UCSD-AML1 (cell line): ENCODE measurements around the gene PTPRS.

ENCODE experiments used
- DNase-seq: peaks from one replicate; lab custom pipeline; 2025; ENCODE audit not compliant: unreplicated experiment; lab: John Stamatoyannopoulos, UW

The PTPRS gene

DNA sequence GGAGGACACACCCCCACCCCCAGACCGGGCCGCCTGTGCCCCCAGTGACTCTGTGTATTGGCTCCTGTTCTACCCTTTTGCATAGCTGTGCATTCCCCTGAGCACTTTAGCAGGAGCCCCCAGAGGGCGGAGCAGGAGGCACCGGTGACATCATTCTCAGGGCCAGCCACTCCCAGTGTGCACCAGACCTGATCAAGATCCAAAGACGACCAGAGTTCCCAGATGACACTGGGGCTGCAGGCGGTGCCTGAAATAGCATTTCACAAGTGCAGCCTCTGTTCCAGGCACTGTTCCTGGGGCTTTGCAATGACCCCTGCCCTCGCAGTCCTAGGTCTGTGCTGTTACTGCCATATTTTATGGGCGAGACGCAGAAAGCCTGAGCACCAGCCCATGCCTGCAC lies 14.5 kb upstream of the PTPRS start:
- DNase-seq: no peak

DNA sequence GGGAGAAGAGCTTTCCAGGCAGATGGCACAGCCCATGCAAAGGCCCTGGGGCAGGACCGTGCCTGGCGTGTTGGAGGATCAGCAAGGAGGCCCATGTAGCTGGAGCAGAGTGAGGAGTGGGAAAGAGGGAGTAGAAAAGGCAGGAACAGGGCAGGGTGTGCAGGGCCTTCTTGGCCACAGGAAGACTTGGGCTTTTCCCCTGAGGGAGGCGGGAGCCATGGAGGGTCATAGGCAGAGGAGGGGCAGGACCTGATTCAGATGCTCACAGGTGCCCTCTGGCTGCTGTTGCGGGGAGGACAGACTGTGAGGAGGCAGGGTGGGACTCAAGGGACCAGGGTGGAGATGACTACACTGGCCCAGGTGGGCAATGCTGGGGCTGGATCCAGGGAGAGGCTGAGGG lies 13.8 kb upstream of the PTPRS start:
- DNase-seq: no peak

DNA sequence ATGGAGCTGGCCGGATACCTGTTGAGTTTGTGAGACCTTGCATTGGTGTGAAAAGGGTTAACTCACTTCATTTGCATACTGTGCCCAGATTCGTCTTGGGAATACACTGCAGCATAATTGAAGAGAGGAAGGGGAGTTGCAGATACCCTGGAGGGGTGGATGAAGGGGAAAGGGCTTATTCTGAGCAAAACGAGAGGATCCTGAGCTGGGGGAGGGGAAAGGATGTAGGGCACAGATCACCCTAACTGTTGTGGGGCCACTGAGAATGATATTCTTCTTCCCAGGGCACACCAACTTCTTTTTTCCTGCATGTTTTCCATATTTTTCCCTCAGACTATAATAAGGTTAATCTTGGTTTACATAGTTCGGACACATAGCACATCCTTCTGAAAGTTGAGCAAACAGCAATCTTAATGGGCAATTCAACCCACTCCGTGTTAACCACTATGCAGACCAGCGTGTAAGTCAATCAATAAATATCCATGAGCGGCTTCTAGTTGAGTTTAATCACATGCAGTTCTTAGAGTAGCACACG lies 11.7 kb upstream of the PTPRS start:
- no peak for DNase-seq

DNA sequence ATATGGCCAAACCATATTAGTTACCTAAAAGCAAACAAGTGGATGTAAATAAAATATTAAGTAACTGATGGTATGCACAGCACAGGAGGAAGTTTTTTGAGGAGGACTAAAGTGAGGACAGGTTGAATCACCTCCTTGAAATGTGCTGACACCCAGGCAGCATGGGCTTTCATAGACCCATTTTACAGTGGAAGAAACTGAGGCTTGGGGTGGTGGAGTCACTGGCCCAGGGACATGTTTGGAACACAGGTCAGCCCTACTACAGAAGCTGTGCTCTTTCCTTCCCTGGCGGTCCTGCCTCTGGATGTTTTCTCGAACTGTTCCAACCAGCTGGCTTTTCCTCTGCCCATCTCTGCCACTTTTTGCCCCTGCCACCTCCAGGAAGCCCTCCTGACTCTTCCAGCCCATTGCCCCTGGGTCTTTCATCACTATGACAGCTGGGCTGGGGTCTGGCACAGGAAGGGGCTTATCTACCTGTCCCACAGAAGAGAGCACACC lies 11.2 kb upstream of the PTPRS start:
- no peak for DNase-seq

DNA sequence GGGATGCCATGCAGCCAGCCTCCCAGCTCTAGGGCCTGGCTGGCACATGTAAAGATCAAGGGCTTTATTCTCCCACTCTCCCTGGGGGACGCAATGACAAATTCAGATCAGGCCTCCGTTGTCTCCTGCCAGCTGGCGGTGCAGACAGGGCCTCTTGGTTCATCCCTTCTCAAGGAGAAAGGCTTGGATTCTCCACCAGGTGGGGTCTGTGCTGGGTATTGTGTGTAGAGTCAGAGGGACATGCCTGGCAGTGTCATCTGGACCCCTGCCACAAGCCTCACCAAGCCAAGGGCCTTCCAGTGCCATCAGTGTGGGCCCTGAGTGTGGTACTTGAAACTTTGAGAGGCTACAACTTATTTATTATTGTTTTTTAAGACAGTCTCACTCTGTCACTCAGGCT lies 8.4 kb upstream of the PTPRS start:
- DNase-seq: no peak

DNA sequence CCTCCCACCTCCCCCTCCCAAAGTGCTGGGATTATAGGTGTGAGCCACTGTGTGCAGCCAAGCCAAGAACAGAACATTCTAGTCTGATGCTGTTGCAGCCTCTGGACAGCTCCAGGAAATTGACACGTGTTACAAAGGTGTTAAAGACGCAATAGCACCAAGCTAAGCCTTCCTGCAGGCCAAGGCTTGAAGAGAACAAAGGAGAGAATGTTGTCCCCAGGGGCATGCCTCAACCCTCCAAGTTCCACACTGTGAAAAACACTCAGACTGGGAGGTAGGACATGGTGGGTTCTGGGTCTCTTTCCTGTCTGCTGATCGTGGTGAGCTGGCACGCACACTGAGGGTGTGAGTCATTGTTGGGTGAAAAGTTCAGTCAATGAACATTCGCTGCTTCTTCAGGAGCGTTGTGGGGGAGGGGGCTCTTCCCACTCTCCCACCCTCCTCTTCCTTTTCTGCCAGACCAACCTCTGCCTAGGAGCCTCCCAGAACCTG lies 5.3 kb upstream of the PTPRS start:
- no peak for DNase-seq

DNA sequence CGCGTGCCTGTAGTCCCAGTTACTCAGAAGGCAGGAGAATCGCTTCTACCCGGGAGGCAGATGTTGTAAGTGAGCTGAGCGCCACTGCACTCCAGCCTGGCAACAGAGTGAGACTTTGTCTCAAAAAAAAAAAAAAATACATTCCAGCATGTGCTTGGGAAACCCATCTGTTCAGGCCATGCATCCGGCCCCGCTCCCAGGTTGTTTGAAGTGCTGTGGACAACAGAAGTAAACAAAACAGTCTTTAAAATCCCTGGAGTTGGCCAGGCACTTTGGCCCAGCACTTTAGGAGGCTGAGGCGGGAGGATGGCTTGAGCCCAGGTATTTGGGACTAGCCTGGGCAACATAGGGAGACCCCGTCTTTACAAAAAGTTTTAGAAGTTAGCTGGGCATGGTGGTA lies 3.2 kb upstream of the PTPRS start:
- DNase-seq: no peak

DNA sequence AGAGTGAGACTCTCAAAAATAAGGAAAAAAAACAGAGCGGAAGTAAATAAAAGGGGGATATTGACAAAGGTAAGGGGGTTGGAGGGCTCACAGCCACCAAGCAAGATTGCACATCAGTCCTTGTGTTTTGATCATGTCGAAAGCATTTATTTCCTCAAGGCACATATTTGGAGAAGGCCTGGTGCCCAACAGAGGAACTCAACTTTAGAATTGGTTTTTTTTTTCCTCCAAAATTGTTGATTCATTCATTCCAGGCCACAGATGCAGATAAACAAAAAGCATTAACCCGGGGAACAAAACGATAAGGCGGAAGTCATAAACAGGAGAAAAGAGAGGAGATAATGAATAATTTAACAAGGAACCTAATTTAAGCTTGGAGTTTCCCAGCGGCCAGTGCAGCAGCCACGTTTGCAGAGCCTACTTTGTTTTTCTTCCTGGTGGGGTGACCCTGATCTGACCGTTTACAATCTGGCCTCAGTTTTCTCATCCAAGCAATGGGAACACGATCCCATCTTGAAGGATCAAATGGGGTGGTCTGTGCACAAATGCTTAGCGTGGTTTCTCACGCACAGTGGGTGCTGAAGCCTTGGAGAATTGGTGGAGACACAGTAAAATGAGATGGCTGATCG lies 2.1 kb upstream of the PTPRS start:
- DNase-seq: no peak

DNA sequence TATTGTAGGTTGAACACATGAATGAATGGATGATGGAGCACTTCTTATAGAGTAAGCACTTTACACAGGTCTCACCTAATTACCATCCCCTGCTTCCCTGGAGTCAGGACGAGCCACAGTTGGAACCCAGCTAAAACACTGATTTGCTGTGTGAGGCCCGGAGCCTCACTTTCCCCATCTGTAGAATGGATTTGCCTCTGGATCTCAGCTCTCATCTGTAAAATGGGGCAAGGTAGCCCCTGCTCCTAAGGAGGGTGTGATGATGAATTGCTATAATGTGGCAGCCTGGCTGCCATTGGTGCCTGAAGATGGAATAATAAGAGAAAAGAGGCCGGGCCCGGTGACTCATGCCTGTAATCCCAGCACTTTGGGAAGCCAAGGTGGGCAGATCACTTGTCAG lies 1.4 kb upstream of the PTPRS start:
- no peak for DNase-seq

DNA sequence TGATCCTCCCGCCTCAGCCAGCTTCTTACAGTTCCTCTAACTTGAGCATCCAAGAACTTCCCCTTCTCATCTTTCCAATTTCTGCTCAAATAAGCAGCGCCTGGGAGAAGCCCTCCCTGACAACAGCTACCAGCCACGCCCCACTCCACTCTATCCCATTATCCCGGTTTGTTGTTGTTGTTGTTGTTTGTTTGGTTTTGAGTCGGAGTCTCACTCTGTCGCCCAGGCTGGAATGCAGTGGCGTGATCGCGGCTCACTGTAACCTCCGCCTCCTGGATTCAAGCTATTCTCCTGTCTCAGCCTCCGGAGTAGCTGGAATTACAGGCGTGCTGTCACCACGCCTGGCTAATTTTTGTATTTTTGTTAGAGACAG lies 822 bp upstream of the PTPRS start:
- no peak for DNase-seq

DNA sequence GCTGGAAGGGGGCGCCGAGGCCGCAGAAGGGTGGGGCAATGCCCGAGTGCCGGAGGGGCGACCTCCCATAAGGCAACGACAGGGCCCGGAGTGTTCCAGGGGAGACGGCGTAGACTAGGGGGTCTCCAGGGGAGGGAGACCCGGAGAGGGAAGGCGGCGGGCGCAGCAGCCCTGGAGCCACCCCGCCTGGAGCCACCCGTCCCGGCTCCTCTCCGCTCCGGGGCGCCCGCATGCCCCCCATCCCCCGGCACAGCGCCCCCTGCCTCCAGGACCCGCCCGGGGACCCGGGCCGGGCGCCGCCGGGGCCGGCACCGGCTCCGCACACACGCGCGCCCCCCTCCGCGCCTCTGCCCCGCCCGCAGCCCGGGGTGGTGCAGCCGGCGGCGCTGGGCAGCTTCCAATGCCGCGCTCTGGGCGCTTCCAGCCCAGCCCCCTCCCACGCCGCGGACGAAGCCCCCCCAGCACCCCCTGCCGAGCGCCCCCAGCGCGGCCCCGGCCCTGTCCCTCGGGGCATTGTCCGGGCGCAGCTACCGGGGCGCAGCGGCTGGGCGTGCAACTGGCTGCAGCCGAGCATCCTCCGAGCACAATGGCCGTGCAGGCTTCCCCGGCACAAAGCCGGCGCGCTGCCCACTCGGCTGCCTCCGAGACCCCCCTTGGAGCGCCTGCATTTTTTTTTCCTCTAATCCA lies 519 bp downstream of the PTPRS start:
- DNase-seq: no peak

DNA sequence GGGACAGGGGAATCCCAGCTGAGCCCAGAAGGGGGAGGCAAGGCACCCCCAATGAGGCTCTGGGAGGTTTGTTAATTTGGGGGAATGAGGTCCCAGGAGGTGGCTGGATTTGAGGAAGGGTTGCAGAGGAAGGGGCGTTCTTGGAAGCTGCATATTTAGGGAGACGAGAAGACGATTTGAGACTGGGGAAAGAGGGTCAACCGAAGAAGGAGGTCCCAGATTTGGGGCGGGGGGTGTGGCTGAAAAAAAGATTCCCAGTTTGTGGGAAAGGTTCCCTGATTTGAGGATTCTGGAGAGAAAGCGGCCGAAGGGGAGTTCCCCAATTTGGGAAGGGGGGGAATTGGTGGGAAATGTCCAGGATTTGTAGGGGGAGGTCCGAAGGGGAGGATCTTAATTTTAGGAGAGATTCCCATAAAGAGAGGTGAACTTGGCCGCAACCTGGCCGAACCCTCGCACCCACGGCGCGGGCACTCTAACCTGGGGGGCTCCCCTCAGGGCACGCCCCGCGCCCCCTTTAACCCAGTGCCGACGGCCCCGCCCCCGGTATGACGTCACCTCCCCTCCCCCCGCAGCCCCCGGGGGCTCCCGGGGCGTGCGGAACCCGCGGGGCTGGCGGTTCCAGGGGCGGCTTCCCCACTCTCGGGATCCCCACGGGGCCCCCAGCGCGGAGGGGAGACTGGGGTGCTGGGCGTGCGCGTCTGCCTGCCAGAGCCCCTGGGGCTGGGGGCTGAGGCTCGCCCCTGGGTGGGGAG lies 1.2 kb downstream of the PTPRS start:
- no peak for DNase-seq

DNA sequence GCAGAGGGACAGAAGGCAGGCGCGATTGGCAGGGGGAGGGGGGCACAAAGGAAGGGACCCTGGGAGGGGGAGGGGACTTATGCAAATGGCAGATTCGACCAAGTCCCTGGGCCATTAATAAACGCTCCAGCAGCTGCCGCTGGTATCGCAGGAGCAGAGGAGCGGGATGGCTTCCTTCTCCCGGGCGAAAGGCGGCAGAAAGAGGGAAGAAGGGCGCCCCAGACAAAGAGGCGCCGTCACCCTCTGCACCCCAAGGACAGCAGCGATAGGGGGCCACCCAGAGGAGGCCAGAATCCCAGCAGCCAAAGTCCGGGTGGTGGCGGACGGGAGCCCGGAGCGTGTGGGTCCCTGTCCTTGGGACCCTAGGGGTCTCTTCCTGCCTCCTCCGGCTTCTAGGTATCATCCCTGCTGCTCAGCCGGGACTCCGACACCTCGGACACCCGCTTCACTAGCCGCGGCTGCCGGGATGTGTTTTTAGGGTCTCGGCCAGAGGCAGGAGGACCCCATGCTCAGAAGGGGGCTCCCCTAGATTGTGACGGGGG lies 1.9 kb downstream of the PTPRS start:
- DNase-seq: no peak

DNA sequence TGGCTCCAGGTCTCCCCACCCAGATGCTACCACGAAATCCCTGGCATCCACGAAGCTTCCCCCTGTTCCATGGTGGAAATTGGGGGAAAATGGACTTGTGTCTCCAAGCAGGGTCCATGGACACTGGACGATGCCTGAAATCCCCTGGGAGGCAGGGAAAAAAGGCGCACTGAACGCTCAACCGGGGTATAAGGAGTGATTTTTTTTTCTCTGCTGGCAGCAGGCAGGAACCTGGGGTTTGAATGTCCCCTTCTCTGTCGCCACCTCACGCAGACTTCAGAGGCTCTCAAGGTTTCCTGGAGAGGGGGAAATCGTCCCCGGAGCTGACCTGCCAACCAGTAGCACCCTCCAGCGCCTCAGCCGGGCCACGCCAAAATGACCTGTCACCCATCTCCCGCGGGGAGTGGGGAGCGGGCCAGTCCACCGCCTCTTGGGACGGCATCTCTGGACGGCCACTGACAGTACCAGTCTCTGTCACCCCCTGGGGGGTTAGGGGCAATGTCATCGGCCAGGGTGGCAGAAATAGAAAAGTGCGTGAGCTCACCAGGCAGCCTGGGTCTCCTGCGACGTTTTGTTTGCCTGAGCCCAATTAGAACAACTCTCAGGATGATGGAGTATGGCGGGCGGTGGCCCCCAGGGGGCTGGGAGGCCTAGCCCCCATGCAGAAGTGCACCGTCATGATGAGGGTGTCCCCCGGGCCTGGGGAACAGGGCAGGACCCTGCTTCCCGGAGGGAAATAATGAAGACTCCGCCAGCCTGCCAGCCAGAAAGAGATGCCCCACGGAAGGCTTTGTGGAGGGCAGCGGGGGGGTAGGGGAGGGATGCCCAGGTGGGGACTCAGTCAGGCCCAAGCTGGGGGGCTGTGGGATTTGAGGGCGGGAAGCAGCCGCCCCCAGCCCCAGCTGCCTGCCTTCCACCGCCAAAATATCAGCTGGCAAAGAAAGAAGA lies 2.6 kb downstream of the PTPRS start:
- DNase-seq: no peak

DNA sequence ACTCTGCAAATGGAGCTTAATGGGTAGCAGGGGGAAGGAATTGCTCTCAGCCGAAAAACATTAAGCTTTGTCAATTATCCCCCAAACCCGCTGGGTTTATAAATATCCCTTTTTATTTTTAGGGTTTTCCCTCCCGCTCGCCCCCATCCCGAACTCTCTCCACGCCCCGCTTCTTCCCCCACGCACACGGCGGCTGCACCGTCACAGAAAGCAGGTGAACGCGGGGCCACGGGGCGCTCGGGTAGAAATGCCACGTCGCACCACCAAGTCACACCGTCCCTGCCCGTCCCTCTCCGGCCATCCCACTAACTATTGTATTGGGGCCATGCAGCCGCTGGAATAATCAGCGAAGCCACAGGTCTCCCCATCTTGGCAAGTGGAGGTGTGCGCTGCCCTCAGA lies 3.5 kb downstream of the PTPRS start:
- DNase-seq: no peak

DNA sequence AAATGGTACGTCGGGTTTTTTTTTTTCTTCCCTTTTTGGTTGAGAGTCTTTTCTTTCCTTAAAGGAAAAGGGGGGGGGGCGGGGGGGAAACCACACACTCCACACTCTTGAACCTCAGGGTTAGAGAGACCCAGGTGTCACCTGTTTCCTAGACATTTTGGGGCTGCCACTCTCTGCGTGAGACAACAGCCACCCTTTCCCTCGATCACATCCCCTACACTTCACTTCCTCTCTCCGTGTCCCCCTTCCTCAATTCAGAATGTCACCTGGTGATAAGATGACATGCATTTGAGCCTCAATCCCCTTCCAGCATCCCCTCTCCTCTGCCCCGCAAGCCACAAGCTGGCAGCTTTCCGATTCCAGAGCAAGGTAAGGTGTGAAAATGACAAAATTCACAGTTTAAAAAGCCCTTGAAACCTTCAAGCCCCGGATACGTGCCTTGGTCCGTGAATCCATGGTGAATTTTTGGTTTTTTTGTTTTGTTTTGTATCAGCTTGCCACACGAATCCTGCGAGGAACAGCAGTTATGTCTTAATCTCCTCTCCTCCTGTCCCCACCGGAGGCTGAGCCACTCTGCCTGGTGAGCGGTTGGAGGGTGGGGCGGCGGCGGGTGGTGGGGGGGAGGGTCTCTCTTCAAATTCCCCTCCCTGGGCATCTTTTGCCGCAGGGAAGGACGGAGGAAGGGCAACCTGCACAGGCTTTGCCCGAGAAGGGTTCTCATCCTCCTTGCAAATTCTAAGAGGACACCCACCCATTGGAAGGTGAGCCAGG lies 4.2 kb downstream of the PTPRS start:
- no peak for DNase-seq

DNA sequence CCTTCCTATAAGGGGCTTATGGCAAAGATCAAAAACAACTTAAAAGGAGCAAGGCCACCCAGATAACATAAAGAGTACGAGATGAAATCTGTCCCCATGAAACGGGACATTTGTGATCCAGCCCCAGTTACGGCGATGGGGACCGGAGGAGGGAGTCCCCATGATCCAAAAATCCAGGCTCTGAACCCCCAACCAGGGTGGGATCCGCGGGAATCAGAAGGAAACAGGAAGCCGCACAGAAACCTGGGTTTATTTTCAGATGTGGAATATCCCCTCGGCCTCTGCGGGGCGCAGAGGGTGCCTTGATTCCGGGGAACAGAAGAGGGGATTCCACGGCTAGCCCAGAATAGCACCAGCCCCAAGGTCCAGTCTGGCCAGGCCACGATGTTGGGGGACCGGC lies 5.0 kb downstream of the PTPRS start:
- no peak for DNase-seq

DNA sequence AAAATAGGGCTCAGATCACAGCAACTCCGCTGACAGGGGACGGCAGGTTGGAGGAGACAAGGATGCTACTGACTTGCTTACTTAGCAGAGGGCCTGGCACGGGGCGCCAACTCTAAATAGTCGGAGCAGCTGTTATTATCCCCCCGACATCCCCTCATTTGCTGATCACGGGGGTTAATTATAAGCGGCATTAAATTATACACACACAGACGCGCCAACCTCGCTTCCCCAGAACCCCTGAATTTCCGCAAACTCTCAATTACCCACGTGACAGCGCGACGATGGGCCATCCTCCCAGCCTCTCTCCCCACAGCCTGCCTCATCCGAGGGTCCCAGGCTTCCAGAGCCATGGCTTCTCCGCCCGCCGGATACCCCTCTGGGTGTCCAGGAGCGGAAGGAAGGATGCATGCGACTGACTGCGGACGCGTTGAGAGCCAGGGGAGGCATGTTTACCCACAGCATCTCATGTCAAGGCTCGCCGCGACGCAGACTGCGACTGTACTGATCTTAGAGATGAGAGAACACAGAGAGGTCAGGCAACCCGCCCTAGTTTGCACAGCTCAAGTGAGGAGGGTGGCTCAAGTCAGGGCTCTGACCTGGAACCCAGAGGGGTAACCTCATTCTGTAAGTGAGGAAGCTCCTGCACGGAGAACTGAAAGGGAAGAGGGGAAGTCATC lies 5.7 kb downstream of the PTPRS start:
- no peak for DNase-seq

DNA sequence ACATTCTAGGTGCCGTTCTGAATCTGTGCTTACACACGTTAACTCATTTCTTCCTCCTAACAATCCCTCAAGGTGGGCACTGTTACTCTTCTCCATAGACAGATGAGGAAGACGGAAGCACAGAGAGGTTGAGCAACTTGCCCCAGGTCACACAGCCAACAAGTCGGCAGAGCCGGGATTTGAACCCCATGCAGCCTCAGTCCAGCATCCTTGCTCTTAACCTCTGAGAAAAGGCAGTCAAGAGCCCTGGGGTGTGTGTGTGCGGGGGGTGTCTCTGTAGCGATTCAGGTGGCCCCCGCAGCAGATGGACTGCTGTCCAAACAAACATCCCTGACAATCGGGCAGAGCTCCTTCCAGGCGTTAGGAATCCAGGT lies 6.3 kb downstream of the PTPRS start:
- no peak for DNase-seq
